ENCODE data around the gene C1orf87.

Gene C1orf87

GRCh38 chr1:60063561-60063960 is 10.0 kb downstream of the C1orf87 start:
- no peak for DNase-seq

- no peak for DNase-seq
Observed at GRCh38 chr1:60059468-60059867, 14.1 kb downstream of the C1orf87 start.

GRCh38 chr1:60055336-60055735 is 18.2 kb downstream of the C1orf87 start:
- DNase-seq: no peak

GRCh38 chr1:60054374-60054773 is 19.2 kb downstream of the C1orf87 start:
- no peak for DNase-seq

GRCh38 chr1:60052601-60053000 is 21.0 kb downstream of the C1orf87 start:
- DNase-seq: no peak

GRCh38 chr1:60051191-60051590 is 22.4 kb downstream of the C1orf87 start:
- DNase-seq: no peak

- no peak for DNase-seq
Observed at GRCh38 chr1:60049188-60049587, 24.4 kb downstream of the C1orf87 start.

DNA sequence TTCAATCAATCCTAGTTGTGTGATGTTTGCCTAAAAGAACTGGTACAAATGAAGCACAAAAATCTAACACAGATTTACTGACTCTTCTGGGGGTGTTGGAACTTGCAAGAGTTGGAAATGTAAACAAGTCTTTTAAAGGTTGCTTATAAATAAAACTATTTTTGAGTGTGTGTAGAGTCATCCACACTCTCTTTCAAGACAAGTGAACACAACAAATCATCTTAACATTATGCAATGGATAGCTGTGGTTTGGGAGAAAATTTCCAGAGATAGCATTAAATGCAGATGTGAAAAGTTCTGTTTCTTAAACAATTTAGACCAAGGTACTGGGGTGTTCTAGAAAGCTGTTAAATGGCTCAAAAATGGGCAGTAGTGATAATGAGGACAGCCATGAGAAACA is 28.7 kb downstream of the C1orf87 start:
- DNase-seq: no peak

DNA sequence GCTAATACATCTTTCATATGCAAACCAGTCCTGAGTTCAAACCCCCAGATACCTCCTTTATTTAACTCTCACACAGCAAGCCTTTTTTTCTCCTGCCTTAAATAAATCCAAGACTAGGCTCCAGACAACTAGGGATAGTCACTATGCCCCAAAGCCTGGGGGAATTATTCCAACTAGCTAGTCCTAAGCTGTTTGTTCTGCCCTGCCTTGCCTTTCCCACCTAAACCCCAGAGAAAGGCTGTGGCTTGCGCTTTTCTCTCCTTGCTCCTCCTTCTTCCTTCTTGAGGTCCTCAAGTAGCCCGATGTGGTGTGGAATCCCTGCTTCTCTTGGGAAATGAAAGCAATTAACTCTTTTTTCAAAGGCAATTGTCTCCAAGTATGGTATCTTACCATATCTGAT is 31.8 kb downstream of the C1orf87 start:
- DNase-seq: no peak

DNA sequence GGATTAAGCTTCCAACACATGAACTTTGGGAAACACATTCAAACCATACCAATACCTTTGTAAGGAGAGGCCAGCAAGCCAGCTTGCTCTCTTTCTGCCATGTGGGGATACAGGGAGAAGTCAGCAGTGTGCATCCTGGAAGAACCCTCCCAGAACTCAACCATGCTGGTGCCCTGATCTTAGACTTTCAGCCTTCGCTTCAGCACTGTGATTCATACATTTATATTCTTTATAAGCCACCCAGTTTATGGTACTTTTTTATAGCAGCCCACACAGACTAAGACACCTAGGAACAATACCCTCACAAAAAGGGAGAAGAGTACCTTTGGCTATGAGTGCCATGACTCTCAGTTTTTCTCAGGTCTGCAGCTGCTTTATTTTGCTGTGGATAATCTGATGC is 35.9 kb downstream of the C1orf87 start:
- DNase-seq: no peak

- peak; percentile 6 for DNase-seq
Observed at GRCh38 chr1:60036856-60037460, 36.6 kb downstream of the C1orf87 start.

- DNase-seq: peak; percentile 18
Observed at GRCh38 chr1:60035921-60036320, 37.6 kb downstream of the C1orf87 start.

GRCh38 chr1:60034999-60035398 is 38.6 kb downstream of the C1orf87 start:
- no peak for DNase-seq

DNA sequence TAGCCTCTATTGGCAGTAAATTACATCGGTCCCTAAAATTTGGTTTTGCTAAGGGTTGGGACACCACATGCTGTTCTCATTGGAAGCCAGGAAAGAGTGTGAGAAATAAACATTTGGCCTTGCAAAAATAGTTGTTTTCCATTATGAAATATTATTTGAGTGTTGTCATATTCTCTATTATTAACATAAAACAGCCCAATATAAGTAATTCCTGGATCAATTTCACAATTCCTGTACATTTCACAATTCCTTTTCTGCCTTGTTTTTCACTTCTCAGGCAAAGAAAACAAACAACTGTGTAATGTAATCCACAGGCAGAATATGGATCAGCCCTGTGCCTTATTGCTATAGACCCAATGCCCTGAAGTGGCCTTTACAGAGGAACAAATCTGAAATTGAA is 40.5 kb downstream of the C1orf87 start:
- no peak for DNase-seq

- DNase-seq: no peak
Observed at GRCh38 chr1:60031146-60031545, 42.4 kb downstream of the C1orf87 start.

DNA sequence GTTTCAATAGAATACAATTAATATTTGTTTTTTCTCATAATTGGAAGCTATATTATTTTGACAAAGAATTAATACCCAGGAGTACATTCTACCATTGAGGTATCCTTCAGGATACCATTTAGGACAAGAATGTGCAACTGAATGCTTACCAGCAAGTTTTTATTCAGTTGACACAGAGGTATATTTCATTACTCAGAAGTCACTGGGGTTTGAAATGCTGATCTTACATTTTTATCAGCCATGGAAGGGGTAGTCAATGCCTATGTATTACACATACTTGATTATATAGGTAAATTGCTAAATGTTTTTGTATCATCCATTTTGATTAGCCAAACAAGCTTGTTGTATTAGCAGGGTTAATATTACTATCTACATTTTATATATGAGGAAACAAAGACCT is 48.0 kb downstream of the C1orf87 start:
- DNase-seq: no peak

GRCh38 chr1:60017508-60018205 is 55.9 kb downstream of the C1orf87 start:
- no peak for DNase-seq

GRCh38 chr1:60010690-60011089 is 62.9 kb downstream of the C1orf87 start:
- DNase-seq: no peak

- no peak for DNase-seq
Observed at GRCh38 chr1:60008500-60008899, 65.1 kb downstream of the C1orf87 start.

DNA sequence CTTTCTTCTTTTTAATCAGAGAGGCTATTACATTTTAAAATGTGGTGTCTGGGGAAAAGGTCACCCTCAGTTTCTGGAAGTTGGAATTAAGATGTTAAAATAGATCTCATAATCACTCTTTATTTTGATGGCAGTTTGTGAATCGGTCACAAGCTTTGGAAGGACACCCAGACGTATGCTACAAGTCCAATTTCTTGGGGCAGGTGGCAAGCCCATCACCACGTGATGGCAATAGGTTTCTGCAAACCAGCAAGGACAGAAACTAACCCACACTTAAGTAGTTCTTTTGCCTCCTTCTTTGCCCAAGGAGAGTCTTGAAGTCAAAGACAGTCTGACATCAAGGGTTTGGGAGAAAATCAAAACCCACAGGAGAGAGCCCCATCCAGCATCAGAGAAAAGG is 72.9 kb downstream of the C1orf87 start:
- DNase-seq: no peak

DNA sequence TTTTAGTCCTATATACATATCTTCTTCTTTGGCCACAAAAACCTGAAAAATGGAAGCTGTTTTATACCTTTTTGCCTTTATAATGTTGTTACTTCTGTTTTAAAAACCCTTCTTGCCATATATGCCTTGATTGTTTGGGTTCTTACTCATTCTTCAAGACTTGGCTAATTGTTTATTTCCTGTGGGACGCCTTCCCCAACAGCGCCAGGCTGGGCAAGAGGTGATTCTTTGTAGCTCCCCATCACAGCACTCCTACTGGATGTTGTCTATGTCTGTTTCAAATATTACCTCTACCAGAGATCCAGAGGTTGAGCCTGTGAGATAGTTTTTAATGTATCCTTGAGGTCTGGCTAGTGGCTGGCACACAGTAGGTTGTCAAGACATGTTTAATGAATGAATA is 73.8 kb downstream of the C1orf87 start:
- DNase-seq: peak; percentile 39

- DNase-seq: peak; percentile 81
Observed at GRCh38 chr1:59999006-59999405, 74.6 kb downstream of the C1orf87 start.

DNA sequence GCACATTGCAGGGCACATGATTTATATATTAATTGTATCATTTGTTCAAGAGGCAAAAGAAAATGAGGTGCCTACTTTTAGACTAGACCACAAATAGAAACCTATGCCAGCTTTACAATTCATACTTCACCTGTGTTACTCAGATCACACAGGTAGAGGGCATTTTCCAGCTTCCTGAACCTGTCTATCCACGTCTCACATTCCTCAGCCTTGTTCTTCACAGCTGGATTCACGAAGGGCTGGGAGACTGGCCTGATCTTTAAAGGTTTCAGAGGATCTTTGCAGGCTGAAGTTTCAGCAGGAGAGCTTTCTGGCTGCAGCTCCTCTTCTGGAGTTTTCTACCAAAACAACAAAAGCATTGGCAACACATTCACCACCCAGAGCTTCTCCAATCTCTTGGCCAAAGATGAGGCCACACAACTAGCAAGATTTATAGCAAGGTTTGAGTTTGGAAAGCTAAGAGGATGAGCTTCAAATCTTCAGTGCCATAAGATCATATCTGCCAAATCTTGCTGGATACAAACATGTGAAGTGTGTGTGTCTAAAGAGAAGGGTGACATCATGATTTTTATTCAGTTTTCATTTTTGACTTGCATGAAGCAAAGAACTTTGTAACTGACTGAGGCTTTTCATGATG is 76.0 kb downstream of the C1orf87 start:
- DNase-seq: no peak
